MM.1S (cell line): ENCODE measurements around the gene DBP.

ENCODE experiments used
- CTCF ChIP-seq: fragments of 300-600 bp; sonication (generic); IDR thresholded peaks from 2 replicates; pipeline ENCODE4 v1.5.1; 2016; ENCODE audit warnings: antibody characterized with exemption, low read length, mixed read lengths
- EZH2 ChIP-seq: fragments of 300-600 bp; sonication (generic); optimal IDR thresholded peaks from 2 replicates; pipeline ENCODE3; 2017; ENCODE audit warnings: low read depth, mild to moderate bottlenecking, antibody characterized with exemption, low read length, mixed read lengths

GRCh38 chr19:48672994-48673393, 35.8 kb upstream of the DBP start, which contains the start of gene NTN5:
- no peak for TF ChIP-seq CTCF
- TF ChIP-seq EZH2 = no peak
